A549 (cell line): ENCODE measurements around the gene AP3D1.

Experiments
- CEBPB ChIP-seq, 2 experiments: fragments of >200 bp in 1 of 2; sonication (Bioruptor Twin) in 1 of 2; formaldehyde crosslinking in 1 of 2; IDR thresholded peaks; 2 replicates each; pipeline ENCODE4 v1.6.1; 2012 to 2016
- CHD2 ChIP-seq: fragments of 150-350 bp; IDR thresholded peaks from 2 replicates; pipeline ENCODE4 v1.6.1; 2014; ENCODE audit warnings: low read length; ENCODE audit not compliant: partially characterized antibody
- GATA3 ChIP-seq: IDR thresholded peaks from 2 replicates; pipeline ENCODE4 v1.6.1; 2012; ENCODE audit warnings: borderline replicate concordance
- MAFK ChIP-seq: fragments of 450-650 bp; IDR thresholded peaks from 2 replicates; pipeline ENCODE4 v1.6.1; 2014; ENCODE audit not compliant: partially characterized antibody
- PHF8 ChIP-seq: fragments of 200-600 bp; sonication (generic); IDR thresholded peaks from 2 replicates; pipeline ENCODE4 v1.6.1; 2016; ENCODE audit warnings: low read depth, mild to moderate bottlenecking, antibody characterized with exemption, moderate library complexity, borderline replicate concordance
- POLR2A ChIP-seq: IDR thresholded peaks from 2 replicates; pipeline ENCODE4 v1.6.1; 2012; ENCODE audit warnings: mild to moderate bottlenecking, low read length
- RFX5 ChIP-seq: fragments of 450-650 bp; IDR thresholded peaks from 2 replicates; pipeline ENCODE4 v1.7.1; 2014; ENCODE audit warnings: antibody characterized with exemption, mild to moderate bottlenecking, moderate library complexity
- ZFP36 ChIP-seq: fragments of 450-650 bp; IDR thresholded peaks from 2 replicates; pipeline ENCODE4 v1.6.1; 2014; ENCODE audit warnings: borderline replicate concordance; ENCODE audit not compliant: partially characterized antibody
- ZSCAN20 ChIP-seq: fragments of 250-450 bp; sonication (Bioruptor Pico); IDR thresholded peaks from 2 replicates; pipeline ENCODE4 v1.8.0; 2022; ENCODE audit warnings: mild to moderate bottlenecking, moderate library complexity
- TF ChIP-seq, protein P1 (sequence below): fragments of >200 bp; sonication (Bioruptor Twin); formaldehyde crosslinking; IDR thresholded peaks from 3 replicates; pipeline ENCODE4 v1.5.1; 2016
- TF ChIP-seq, protein P2 (sequence below): fragments of >200 bp; sonication (Bioruptor Twin); formaldehyde crosslinking; IDR thresholded peaks from 2 replicates; pipeline ENCODE4 v1.6.1; 2016
- TF ChIP-seq, protein P3 (sequence below): fragments of 450-650 bp; IDR thresholded peaks from 2 replicates; pipeline ENCODE4 v1.6.1; 2014; ENCODE audit warnings: antibody characterized with exemption

DNA sequence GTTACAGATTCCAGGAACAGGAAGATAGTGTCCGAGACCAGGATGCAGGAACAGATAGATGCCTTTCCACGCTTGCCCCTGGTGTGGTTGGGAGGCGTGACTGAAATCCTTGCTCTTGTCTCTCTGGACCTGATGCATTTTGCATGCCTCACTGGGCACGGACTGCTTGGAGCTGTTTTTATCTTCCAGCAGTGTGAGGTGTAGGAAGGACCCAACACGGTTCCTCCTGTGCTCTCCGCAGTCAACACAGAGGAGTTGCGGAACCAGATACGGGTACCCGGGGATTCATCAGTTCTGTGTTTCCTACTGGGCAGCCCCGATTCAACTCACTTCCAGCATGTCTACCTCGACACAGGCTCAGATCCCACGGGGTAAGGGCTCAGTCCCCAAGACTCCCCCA lies 18.9 kb upstream of the AP3D1 start:
- no peak for TF ChIP-seq ZSCAN20 (CRISPR knock-in tag)
- TF ChIP-seq, protein P1, sequence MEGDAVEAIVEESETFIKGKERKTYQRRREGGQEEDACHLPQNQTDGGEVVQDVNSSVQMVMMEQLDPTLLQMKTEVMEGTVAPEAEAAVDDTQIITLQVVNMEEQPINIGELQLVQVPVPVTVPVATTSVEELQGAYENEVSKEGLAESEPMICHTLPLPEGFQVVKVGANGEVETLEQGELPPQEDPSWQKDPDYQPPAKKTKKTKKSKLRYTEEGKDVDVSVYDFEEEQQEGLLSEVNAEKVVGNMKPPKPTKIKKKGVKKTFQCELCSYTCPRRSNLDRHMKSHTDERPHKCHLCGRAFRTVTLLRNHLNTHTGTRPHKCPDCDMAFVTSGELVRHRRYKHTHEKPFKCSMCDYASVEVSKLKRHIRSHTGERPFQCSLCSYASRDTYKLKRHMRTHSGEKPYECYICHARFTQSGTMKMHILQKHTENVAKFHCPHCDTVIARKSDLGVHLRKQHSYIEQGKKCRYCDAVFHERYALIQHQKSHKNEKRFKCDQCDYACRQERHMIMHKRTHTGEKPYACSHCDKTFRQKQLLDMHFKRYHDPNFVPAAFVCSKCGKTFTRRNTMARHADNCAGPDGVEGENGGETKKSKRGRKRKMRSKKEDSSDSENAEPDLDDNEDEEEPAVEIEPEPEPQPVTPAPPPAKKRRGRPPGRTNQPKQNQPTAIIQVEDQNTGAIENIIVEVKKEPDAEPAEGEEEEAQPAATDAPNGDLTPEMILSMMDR, result no peak
- no peak for TF ChIP-seq MAFK
- TF ChIP-seq ZFP36, result no peak
- TF ChIP-seq POLR2A, result no peak
- TF ChIP-seq, protein P2, sequence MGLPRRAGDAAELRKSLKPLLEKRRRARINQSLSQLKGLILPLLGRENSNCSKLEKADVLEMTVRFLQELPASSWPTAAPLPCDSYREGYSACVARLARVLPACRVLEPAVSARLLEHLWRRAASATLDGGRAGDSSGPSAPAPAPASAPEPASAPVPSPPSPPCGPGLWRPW, result no peak
- TF ChIP-seq RFX5, result no peak
- no peak for TF ChIP-seq CEBPB (IDR thresholded peaks at IDR 0.05)
- TF ChIP-seq, protein P3, sequence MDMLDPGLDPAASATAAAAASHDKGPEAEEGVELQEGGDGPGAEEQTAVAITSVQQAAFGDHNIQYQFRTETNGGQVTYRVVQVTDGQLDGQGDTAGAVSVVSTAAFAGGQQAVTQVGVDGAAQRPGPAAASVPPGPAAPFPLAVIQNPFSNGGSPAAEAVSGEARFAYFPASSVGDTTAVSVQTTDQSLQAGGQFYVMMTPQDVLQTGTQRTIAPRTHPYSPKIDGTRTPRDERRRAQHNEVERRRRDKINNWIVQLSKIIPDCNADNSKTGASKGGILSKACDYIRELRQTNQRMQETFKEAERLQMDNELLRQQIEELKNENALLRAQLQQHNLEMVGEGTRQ, result no peak
- TF ChIP-seq CHD2, result no peak
- TF ChIP-seq GATA3, result no peak
- no peak for TF ChIP-seq PHF8
